GM08714 (cell line): Measurements from ENCODE around the gene SNCB.
A peak's percentile ranks its signal among the peaks of the same experiment; 100 is the strongest.
"Not testable (repeated sequence)": the region's sequence is repeated elsewhere in the genome, so short reads cannot be mapped to it uniquely, and the experiment has no call there.

Experiments
- H3K4me3 ChIP-seq: fragments of 200-500 bp; sonication (Bioruptor generic); 2 replicates; pipeline ENCODE4 v1.5.1; 2014; ENCODE audit warnings: mild to moderate bottlenecking, low read length, inconsistent platforms
- ZNF274 ChIP-seq: IDR thresholded peaks from 2 replicates; pipeline ENCODE4 v1.6.1; 2012; ENCODE audit warnings: mild to moderate bottlenecking, low read depth, low read length

SNCB gene

DNA sequence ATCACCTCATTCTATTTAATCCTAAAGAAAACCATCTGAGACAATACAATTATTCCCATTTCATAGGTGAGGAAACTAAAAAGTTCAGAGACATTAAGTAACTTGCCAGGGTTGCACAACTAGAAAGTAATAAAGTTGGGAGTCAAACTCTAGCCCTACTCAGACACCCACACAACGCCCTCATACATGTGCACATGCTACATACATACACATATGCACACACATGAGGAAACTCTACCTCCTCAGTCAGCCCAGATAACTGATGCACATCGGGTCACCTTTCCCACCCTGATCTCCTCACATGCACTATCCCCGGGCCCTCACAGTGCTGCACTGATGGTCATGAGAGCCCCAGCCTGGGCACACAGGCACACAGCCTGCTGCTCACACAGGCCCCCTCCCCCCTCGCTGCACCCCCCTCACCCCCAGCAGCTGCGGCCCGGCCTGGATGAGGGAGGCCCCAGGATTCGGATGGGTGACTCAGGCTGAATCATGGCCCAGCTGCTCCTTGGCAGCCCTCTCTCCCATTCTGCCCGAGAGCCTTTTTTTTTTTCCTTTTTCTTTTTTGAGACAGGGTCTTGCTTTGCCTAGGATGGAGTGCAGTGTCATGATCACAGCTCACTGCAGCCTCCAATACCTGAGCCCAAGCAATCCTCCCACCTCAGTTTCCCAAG, 15.4 kb downstream of the SNCB start:
- no peak for TF ChIP-seq ZNF274
- no peak overlapping the region for H3K4me3 ChIP-seq

DNA sequence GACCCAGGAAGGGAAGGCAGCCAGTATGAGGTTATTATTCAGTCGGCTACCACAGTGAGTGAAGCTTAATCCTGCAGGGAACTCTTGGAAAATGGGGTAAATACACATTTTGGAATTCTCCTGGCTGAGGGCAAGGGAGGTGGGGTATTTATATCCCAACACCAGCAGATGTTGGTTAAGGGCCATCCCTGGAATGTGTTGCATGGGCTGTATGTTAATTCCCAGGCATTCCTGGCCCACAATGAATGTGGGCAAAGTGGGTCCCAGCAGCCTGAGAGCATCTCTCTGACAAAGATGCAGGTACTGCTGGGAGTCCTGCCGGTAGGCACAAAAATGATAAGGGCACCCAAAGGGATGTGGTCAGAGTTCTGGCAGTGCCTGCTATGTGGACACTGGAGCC, 17.5 kb downstream of the SNCB start:
- no peak for TF ChIP-seq ZNF274
- H3K4me3 ChIP-seq, result no peak overlapping the region

DNA sequence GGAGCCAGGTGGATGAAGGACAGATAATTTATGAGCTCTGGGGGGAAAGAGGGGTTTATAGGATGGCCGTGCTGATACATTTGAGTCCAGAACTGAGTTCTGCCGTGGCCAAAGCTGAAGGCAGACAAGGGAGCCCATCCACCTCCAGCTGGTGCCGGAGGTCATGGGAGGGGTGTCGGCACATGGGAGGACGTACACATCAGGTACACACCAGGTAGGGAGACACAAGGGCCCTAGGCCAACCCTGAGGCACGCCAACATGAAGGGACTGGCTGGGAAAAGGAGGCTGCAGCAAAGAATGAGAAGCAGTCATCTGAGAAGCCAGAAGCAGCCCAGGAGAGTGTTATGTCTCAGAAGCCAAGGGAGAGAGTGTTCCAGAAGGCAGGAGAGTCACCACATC, 18.3 kb downstream of the SNCB start:
- no peak overlapping the region for H3K4me3 ChIP-seq
- no peak for TF ChIP-seq ZNF274

DNA sequence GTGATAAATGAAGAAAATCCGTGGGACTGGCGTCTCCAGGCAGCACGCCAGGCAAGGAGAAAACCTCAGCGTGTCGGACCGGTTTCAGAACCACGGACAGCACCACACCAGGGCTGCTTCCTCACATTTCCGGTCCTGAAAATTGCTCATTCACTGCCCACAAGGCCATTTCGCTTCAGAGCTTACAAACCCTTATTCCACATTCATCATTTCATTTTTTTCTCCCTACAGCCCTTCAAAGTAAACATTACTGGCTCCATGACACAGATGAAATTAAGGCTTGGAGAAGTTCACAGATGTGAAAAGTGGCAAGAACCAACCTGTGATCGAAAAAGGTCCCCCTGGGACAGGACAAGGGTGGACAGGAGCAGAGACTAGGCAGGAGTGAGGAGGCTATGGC, 18.9 kb downstream of the SNCB start:
- TF ChIP-seq ZNF274, result no peak
- H3K4me3 ChIP-seq, result no peak overlapping the region

DNA sequence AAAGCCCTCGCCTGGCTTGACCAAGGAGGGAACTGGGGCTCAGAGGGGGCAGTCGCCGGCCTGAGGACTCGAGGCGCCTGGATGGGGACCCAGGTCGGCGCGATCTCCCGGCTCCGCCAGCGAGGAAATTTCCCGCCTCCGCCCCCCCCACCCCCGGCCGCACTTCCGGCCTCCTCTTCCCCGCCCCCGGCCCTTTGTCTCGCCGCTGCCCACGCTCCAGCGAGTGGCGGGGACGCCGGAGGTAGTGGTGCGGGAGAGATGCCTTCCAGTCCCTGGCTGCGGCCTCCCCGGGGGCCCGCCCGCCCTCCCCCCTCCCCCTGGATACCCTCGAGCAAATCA, 19.9 kb downstream of the SNCB start:
- H3K4me3 ChIP-seq, result peak overlapping the region; percentile 86
- TF ChIP-seq ZNF274, result no peak

DNA sequence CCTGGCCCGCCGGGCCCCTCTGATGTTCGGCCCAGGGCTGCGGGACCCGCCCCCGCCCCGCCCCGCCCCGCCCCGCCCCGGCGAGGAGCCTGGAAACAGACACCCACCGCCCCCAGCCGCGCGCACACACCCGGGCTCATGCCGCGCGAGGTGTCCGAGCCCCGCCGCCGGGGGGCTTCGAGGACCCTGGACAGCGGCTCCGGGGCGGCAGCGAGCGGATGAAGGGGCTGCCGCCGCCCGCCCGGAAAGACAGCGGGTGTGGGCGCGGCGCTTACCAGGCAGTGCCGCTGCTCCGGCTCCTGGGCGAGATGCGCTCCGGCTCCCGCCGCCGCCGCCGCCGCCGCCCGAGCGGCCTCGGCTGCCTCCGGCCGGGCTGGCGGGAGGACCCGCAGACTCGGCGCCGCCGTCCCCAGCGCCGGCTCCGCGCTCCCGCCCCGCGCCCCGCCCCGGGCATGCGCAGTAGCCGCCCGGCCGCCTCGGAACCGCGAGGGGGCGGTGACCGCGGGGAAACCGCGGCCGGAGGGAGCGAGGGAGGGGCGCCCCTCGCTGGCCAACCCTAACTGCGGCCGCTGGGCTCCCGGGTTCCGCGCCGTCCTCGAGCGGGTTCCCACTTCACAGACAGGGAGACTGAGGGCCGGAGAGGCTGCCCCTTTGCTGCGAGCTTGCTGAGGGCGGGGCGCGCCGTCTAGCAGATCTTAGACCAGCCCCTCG, 20.5 kb downstream of the SNCB start, which contains the start of gene GPRIN1:
Gene GPRIN1, minus strand, starts transcription at position 433 of the 711 bp plus-strand sequence. CDS start 10,322 bp downstream, outside the sequence.
- peak within 1 kb of the TSS; percentile 86 for H3K4me3 ChIP-seq
- TF ChIP-seq ZNF274, result no peak

DNA sequence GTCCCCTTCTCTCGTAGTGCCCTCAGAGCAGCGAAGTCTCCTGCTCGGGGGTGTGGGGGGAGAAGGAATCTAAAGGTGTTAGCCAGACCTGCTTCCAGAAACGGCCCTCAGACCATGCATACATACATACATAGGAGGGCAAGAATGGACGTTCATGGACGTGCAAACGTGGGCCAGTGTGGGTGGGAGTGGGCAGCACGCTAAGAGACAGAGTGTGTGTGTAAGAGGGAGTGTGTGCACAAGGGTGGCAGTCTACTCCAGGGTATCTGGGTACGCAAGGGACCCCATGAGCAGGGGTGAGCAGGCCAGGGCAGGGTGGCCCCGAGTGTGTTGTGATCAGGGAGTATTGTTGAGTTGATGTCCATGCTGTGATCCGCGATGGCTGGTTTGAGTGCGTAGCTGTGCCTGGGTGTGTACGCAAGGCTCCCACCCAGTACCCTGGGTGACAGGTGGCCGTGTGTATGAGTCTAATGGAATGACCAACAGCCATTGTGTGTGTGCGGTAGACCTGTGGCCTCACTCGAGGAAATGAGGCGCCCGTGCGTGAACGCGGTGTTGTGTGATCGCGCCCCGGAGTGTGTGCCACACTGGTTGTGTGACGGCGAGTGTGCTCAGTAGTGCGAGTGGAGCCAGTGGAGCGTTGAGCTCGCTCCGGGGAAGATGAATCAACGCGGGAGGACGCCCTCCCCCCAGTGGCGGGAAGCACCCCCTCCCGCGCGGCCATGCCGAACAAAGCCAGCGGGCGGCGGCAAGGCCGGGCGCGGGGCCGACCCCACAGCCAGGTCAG, 21.2 kb downstream of the SNCB start:
- TF ChIP-seq ZNF274, result no peak
- H3K4me3 ChIP-seq, result peak overlapping the region; percentile 86; the same call in 1 of the 2 replicates

DNA sequence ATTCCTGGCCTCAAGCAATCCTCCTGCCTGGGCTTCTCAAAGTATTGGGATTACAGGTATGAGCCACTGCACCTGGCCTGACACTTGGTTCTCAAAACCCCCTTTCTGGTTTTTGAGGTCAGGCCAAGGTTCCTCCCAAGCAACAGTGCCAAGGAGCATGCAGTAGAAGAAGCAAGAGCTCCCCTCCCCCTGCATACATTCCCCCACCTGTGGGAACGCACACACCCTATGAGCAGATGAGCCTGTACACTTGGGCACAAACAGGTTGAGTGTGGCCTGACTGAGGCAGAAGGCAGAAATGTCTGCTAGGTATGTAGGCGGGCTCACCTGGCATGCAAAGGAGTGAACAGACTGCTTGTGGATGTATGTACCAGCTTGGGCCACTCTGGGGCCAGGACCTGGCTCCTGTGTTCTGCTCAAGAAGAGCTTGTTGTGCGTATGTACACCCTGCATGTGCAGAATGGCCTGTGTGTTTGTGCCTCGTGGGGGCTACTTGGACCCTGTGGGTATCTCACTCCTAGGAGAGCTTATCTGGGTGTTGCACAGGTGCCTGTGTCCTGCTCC, 22.1 kb downstream of the SNCB start:
- no peak for TF ChIP-seq ZNF274
- H3K4me3 ChIP-seq, result no peak overlapping the region

DNA sequence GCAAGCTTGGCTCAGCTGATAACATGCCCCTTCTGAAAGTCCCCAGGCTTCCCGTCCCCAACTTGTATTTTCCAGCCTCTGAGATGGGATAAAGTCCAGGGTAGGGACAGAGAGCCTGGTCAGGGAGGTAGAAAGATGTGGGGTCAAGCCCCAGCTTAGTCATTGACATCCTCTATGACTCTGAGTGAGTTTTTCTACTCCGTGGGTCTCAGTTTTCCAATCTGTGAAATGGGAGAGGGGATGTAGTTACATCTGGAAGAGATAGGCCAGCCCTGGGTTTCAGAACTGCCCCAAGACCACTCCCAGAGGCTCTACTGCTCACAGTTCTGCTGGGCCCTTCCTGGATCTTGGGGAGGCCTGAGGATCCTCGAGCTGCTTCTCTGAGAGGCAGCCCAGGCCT, 23.5 kb downstream of the SNCB start:
- no peak overlapping the region for H3K4me3 ChIP-seq

DNA sequence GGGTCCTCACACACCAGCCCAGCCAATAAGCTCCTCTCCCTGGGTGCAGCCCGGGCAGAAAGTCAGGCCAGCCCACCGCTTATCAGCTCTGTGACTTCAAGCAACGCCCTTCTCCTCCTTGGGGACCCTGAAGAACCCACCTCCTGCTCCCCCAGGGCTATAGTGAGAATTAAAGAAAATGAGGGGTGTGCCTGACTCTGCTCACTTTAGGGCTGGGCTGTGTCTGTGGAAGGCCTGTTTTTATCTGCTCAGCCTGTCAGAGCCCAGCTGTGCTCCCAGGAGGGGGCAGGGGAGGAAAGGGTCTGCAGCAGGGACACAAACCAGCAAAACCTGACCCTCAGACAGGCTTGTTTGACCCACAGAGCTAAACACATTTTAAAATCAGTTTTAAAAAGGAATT, 24.3 kb downstream of the SNCB start:
- TF ChIP-seq ZNF274, result no peak
- H3K4me3 ChIP-seq, result no peak overlapping the region

More for the DNA sequence above, 23.5 kb downstream of the SNCB start:
- no peak for TF ChIP-seq ZNF274

DNA sequence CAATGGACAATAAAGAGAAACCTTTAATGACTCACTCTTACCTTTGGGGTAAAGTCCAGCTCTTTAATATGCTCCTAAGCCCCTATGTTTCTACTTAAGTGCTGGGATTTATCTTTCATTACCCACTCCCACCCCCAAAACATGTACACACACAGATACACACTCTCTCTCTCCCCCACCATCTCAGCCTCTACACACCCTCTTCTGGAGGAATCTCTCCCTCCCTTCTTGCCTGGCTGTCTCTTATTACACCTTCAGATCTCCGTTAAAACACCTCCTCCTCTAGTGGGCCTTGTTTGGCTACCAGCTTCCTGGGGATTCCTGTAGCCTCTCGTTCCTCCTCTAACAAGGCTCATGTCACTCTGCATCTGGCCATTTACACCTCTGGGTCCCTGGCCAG, 27.2 kb downstream of the SNCB start:
- TF ChIP-seq ZNF274, result no peak
- no peak overlapping the region for H3K4me3 ChIP-seq

DNA sequence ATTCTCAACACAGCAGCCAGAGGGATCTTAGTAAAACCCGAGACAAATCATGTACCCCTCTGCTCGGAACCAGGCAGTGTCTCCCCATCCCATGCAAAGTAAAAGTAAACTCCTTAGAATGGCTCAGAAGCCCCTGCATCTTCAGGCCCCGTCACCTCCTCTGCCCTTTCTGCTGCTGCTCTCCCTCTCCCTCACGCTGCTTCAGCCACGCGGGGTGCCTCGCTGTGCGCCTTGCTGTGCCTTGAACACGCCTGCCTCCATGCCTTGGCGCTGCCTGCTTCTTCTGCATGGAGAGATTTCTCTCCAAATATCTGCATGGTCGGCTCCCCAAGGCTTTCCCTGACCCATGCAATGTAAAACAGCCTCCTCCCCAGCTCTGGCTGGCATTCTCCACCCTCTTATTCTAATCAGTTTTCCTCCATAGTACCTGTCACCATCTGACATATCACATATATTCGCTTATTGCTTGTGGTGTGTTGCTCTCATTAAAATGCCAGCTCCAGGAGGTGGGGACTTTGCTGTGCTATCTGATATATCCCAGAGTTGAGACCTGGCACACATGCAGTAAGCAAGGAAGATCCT, 28.3 kb downstream of the SNCB start:
- H3K4me3 ChIP-seq, result no peak overlapping the region
- no peak for TF ChIP-seq ZNF274

DNA sequence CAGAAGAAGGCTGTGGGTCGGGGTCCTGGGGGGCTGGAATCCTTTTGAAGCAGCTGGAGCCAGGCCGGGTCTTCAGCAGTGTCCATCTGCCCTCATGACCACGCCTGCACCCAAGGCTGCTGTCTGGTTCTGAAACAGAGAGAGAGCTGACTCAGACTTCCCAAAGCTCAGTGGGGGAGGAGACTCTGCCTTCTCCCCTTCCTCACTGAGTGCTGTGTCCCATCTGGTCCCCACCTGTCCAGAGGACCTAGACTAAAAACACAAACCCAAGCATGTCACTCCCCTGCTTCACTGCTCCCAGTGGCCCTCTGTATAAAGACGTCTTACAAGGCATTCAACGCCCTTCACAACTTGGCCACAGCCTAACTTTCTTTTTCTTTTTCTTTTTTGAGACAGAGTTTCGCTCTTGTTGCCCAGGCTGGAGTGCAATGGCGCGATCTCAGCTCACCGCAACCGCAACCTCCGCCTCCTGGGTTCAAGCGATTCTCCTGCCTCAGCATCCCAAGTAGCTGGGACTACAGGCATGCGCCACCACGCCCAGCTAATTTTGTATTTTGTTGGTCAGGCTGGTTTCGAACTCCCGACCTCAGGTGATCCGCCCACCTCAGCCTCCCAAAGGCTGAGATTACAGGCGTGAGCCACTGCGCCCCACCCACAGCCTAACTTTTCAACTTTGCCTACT, 30.4 kb downstream of the SNCB start:
- H3K4me3 ChIP-seq, result not testable (repeated sequence)
